ENCODE measurements around the gene COL13A1. TPM values are rescaled to one million over a fixed set of nuclear protein-coding genes. Genes with fewer than 3 reads are reported as not detected.

The COL13A1 gene
- total RNA-seq, 1 experiment from 2014 or later: 3.6 TPM

DNA sequence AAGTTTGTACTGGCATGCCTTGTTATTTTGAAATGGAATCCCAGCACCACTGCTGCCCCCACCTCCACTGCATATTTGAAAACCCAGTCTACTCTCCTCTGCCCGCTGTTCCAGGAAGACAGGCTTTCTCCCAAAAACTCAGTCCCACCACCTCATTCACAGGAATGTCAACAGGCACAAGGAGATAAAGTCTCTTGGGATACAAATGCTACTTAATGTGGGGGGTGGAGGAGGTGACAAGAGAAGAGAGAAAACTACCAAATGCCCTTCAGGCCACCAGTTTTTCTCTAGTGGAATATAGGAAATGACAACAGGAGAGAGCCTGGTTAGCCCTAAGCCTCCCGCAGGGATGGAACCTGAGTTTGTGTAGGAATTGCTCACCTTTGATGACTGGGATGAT lies 1.0 kb upstream of the COL13A1 start:
- H3K36me3 Mint-ChIP-seq (ENCODE audit: insufficient read depth in 1 of 3, low read depth in 3 of 3): peaks cover 0 to 3% (median 0%) of the 10 kb centered on the region in 3 experiments; a peak in 3 of 7 replicates

More for the DNA sequence above, 1.0 kb upstream of the COL13A1 start:
- no CpG with 5 or more reads among the region's 2 CpGs for WGBS (ENCODE audit: extremely low coverage, insufficient read length, low lambda C conversion rate)
- H2BK15ac ChIP-seq (ENCODE audit: low read depth, low read length): no peak overlapping the region
- H3K79me2 ChIP-seq (ENCODE audit: insufficient read depth, low read length): no peaks in the 10 kb centered on the region
- no peak overlapping the region for H3K18ac ChIP-seq (ENCODE audit: insufficient read length, low read depth, low read length)
- H3K56ac ChIP-seq (ENCODE audit: insufficient read length, low read depth, low read length): no peak overlapping the region
- H2BK12ac ChIP-seq (ENCODE audit: insufficient read length, low read depth, low read length): no peak overlapping the region
- H3T11ph ChIP-seq (ENCODE audit: low read length): no peak overlapping the region
- no peak overlapping the region for H4K91ac ChIP-seq (ENCODE audit: insufficient read length, low read depth, low read length)
- DNase-seq: no peak
- H2BK120ac ChIP-seq (ENCODE audit: low read depth, low read length, poor library complexity, severe bottlenecking): no peak overlapping the region
- peaks cover 8% of the 10 kb centered on the region; the same call in 1 of the 2 replicates for H3K27me3 ChIP-seq (ENCODE audit: insufficient read depth, low read length)
- Mint-ChIP-seq H3K4me3 (peak overlapping the region; percentile 71 to 87; a peak in 4 of 5 replicates), H3K9me3 (peaks cover 0 to 7% of the 10 kb centered on the region in 2 experiments; a peak in 4 of 5 replicates), H3K27me3 (ENCODE audit: low read depth) (peaks cover 83% of the 10 kb centered on the region), H3K4me1 (peaks cover 38 to 57% of the 10 kb centered on the region in 2 experiments), H3K27ac (no peak overlapping the region)
- no peak overlapping the region for H3K27ac ChIP-seq (ENCODE audit: insufficient read length, low read depth, low read length)
- H3K4ac ChIP-seq (ENCODE audit: low read depth, low read length): no peak overlapping the region
- H3K4me1 ChIP-seq (ENCODE audit: insufficient read depth, low read length): peaks cover 6% of the 10 kb centered on the region; the same call in 1 of the 2 replicates
- H4K20me1 ChIP-seq (ENCODE audit: control insufficient read depth, insufficient read depth, insufficient read length): no peaks in the 10 kb centered on the region
- peaks cover 5% of the 10 kb centered on the region for H3K9me3 ChIP-seq (ENCODE audit: control insufficient read depth, low read depth, low read length)
- no peak overlapping the region for H2BK5ac ChIP-seq (ENCODE audit: insufficient read length, low read length)
- no peak overlapping the region for H2BK20ac ChIP-seq (ENCODE audit: low read depth, low read length, poor library complexity, severe bottlenecking)
- no peak overlapping the region for H3K4me2 ChIP-seq (ENCODE audit: insufficient read depth, insufficient read length, low read length)
- H4K5ac ChIP-seq (ENCODE audit: insufficient read length, low read depth, low read length): no peak overlapping the region
- H3K23me2 ChIP-seq (ENCODE audit: insufficient read length, low read depth, low read length, poor library complexity, severe bottlenecking): peaks cover 21% of the 10 kb centered on the region
- no peak overlapping the region for H2AFZ ChIP-seq (ENCODE audit: low read length)
- H3K14ac ChIP-seq (ENCODE audit: insufficient read depth, low read length): no peak overlapping the region
- no peak overlapping the region for H3K23ac ChIP-seq (ENCODE audit: insufficient read length, low read depth, low read length)
- H4K8ac ChIP-seq (replicated peaks; ENCODE audit: insufficient read length, low read depth, low read length): no peak overlapping the region
- no peak overlapping the region for H3K9ac ChIP-seq (ENCODE audit: extremely low read depth, insufficient read length, low read length)
- no peak for TF ChIP-seq CTCF (conservative IDR thresholded peaks at IDR 0.05)
- H3K79me1 ChIP-seq (ENCODE audit: insufficient read depth, low read depth, low read length, poor library complexity, severe bottlenecking): no peaks in the 10 kb centered on the region
- no peak overlapping the region for H2AK5ac ChIP-seq (ENCODE audit: insufficient read length, low read length)

Measured in H9 (cell line).